AG09309 (cell line): ENCODE data around the gene GARIN5A.

Source experiments
- DNase-seq: peaks from one replicate; pipeline ENCODE4 v3.0.0-alpha.2; 2010; ENCODE audit warnings: low read depth
- H3K4me3 ChIP-seq: 2 replicates; pipeline ENCODE4 v1.5.1; 2011; ENCODE audit warnings: mild to moderate bottlenecking, low read depth, low read length, moderate library complexity; ENCODE audit not compliant: control insufficient read depth
- CTCF ChIP-seq: IDR thresholded peaks from 2 replicates; pipeline ENCODE4 v1.5.1; 2011; ENCODE audit warnings: mild to moderate bottlenecking, low read depth, low read length, inconsistent platforms; ENCODE audit not compliant: insufficient read depth, control insufficient read depth; ENCODE audit errors: missing control alignments

GARIN5A gene

DNA sequence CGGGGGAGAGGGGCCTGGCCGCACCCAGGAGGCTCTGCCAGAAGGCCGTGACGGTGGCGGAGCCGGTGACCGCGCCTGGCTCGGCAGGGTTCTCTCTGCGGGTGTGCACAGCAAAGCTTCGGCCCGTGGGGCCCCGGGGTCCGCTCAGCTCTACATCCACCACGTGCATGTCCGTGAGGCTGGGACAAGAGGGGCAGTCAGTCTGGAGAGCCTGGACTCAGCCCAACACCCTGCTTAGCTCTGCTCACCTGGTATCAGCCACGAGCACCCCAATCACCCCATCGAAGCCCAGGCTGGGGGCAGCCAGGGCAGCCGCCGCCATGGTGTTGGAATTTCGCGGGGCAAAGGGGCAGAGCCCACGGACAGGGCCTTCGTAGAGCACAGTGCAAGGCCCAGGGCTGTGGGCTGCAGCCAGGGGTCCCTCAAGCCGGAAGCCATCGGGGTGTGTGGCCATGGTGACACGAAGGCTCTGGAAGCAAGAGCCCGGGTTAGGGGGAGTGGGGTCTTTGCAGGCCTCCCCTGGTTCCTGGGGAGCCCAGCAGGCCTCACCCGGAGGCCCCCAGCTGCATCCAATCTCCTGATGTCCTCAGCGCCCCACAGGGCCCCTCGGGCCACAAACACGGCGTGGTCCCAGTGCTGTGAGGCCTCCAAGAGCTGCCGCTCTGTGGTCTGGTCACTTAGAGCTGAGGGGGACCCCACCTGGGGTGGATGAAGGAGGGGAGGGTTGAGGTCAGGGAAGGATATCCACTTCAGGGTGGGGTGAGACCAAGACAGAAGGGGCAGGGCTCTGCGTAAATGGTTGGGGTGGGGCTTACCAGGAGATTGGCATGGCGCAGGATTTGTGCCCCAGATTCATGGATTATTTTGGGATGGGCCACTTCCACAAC is 35.7 kb upstream of the GARIN5A start:
- TF ChIP-seq CTCF: no peak
- no peak overlapping the region for H3K4me3 ChIP-seq
- DNase-seq: no peak

DNA sequence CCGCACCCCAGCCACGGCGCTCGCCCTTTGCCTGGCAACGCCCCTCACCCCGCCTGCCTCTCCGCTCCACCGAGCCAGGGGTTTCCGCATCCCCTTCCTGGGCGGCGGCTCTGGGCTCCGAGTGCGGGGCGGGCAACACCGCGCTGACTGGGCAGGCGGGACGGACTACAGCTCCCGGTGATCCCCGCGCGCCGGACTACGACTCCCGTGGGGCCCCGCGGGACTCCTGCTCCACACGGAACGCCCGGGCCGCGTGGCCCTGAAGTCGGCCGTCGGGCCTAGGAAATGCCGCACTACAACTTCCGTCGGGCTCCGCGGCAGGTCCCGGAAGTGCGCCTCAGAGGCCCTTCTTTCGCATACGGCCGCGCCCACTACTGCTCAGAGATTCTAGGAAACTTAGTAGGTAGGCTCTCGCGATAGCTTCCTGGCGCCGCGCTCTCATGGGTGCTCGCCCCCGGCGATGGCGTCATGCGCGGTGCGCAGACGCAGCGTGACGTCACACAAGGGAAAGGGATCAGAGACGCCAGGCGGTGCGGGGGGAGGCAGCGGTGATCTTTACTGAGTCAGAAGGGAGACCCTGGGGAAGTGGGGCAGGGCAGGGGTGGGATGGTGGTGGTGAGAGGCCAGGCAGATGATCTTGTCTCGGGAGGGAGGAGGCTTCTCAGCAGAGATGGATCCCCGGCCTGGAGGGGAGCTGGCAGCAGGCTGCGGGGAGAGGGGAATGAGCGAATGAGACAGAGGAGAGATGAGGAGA is 34.6 kb upstream of the GARIN5A start, which contains the start of gene JOSD2:
Gene JOSD2 (minus strand): TSS at position 123 of the 754 bp plus-strand sequence. CDS start 760 bp downstream, outside the sequence.
- H3K4me3 ChIP-seq: peak within 1 kb of the TSS; percentile 70
- no peak for TF ChIP-seq CTCF
- peak; percentile 94 for DNase-seq

DNA sequence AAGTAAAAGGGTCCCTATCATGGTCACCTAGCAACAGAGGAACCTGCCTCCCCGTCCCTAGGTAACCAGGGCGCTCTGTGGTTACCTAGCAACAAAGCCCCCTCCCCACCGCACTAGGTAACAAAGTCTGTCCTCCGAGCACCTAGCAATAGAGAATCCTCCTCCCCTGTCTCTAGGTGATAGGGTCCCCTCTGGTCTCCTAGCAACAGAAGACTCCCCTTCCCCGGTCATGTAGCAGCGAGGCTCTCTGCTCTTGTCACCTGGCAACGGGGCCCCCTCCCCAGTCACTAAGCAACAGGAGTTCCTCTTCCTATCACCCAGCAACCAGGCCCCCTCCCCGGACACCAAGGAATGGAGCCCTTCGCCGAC is 34.0 kb upstream of the GARIN5A start:
- no peak for TF ChIP-seq CTCF
- peak overlapping the region; percentile 70 for H3K4me3 ChIP-seq
- no peak for DNase-seq

GRCh38 chr19:50510121-50510670 is 33.5 kb upstream of the GARIN5A start:
- no peak for TF ChIP-seq CTCF
- peak overlapping the region; percentile 70 for H3K4me3 ChIP-seq
- DNase-seq: no peak

DNA sequence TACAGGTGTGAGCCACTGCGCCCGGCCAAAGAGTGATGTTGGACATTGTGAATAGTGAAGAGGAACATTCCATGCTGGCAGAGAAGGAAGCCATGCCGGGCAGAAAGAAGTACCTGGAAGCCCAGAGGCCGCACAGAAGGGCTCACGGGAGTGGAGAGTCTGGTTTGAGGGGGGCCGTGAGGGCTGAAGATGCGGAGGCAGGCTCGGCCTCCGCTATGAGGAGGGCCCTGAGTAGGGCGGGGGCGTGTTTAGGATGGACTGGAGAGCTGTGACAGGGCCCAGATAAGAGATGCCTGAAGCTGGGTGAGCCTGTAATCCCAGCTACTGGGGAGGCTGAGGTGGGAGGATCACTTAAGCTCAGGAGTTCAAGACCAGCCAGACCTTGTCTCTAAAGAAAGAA is 32.7 kb upstream of the GARIN5A start:
- no peak for TF ChIP-seq CTCF
- no peak overlapping the region for H3K4me3 ChIP-seq
- no peak for DNase-seq

- no peak for TF ChIP-seq CTCF
- DNase-seq: no peak
- H3K4me3 ChIP-seq: no peak overlapping the region
Measured at GRCh38 chr19:50508843-50509190, 32.2 kb upstream of the GARIN5A start.
